B cell (primary cell): Measurements from ENCODE around the gene ACAD10. TPM values are rescaled to one million over a fixed set of nuclear protein-coding genes. Genes with fewer than 3 reads are reported as not detected.

Source experiments
- ATAC-seq: fragments of 200-7000 bp; cut with Tn5 transposase; one replicate; pipeline ENCODE4 v1.10.0; 2021; ENCODE audit warnings: low read depth, mild to moderate bottlenecking, moderate number of reproducible peaks, moderate library complexity
- CTCF ChIA-PET: fragments of 350-600 bp; sonication (Branson Sonifier 250); formaldehyde crosslinking; loops from one replicate; lab custom pipeline; 2021; ENCODE audit warnings: antibody characterized with exemption, inconsistent platforms; lab: Charles Lee
- POLR2A ChIA-PET: fragments of 350-600 bp; sonication (Branson Sonifier 250); formaldehyde crosslinking; loops from one replicate; lab custom pipeline; 2021; ENCODE audit warnings: antibody characterized with exemption; lab: Charles Lee
- DNase-seq: peaks from one replicate; pipeline ENCODE4 v3.0.0; 2013
- H2AFZ ChIP-seq: 2 replicates; pipeline ENCODE4 v1.6.1; 2012; ENCODE audit warnings: mild to moderate bottlenecking, low read depth, low read length; ENCODE audit not compliant: insufficient read depth, poor library complexity, severe bottlenecking
- H3K27ac ChIP-seq, 2 donors: 1 replicate in 1 of 2; 2 replicates in 1 of 2; pipeline ENCODE4 v1.5.1; 2012 to 2013; ENCODE audit warnings: low read length in 2 of 2, mild to moderate bottlenecking in 2 of 2, moderate library complexity in 1 of 2
- H3K27me3 ChIP-seq, 4 experiments: fragments of 200-600 bp in 1 of 4; sonication (generic) in 1 of 4; replicated peaks in 1 of 4; 1 replicate in 2 of 4; 2 replicates in 2 of 4; pipeline versions ENCODE4 v1.6.1 to v1.7.0; 2013 to 2016; ENCODE audit warnings: low read length in 3 of 4, mild to moderate bottlenecking in 2 of 4, mixed read lengths in 1 of 4, moderate library complexity in 1 of 4; ENCODE audit not compliant: insufficient read depth in 4 of 4, control insufficient read depth in 3 of 4; ENCODE audit errors: control extremely low read depth in 1 of 4
- H3K36me3 ChIP-seq, 2 experiments: replicated peaks in 1 of 2; 1 replicate in 1 of 2; 2 replicates in 1 of 2; pipeline versions ENCODE4 v1.6.1 to v1.7.1; 2013; ENCODE audit warnings: low read length in 1 of 2; ENCODE audit not compliant: insufficient read depth in 2 of 2, control insufficient read depth in 1 of 2; ENCODE audit errors: control extremely low read depth in 1 of 2, extremely low read depth in 1 of 2
- H3K4me1 ChIP-seq, 2 donors: fragments of 200-600 bp in 1 of 2; sonication (generic) in 1 of 2; 1 replicate in 1 of 2; 2 replicates in 1 of 2; pipeline versions ENCODE4 v1.5.1 to v1.6.1; 2013 to 2017; ENCODE audit warnings: low read length in 2 of 2; ENCODE audit not compliant: control insufficient read depth in 2 of 2, insufficient read depth in 2 of 2
- H3K4me2 ChIP-seq: replicated peaks from 2 replicates; pipeline ENCODE3; 2012; ENCODE audit warnings: mild to moderate bottlenecking, low read depth, low read length; ENCODE audit not compliant: poor library complexity, severe bottlenecking
- H3K4me3 ChIP-seq, 5 experiments: fragments of 200-600 bp in 1 of 5; sonication (generic) in 1 of 5; 1 replicate in 3 of 5; 2 replicates in 2 of 5; pipeline versions ENCODE4 v1.5.1 to v1.7.0; 2011 to 2016; ENCODE audit warnings: low read length in 4 of 5, mild to moderate bottlenecking in 4 of 5, low read depth in 2 of 5, control low read depth in 1 of 5, moderate library complexity in 1 of 5; ENCODE audit not compliant: insufficient read depth in 1 of 5; ENCODE audit errors: control extremely low read depth in 1 of 5, extremely low read depth in 1 of 5
- H3K79me2 ChIP-seq: fragments of 200-600 bp; sonication (generic); one replicate; pipeline ENCODE4 v1.6.0; 2016; ENCODE audit warnings: low read length; ENCODE audit not compliant: control insufficient read depth, insufficient read depth
- H3K9ac ChIP-seq: fragments of 200-600 bp; sonication (generic); 2 replicates; pipeline ENCODE4 v1.6.1; 2017; ENCODE audit warnings: mild to moderate bottlenecking, low read length, moderate library complexity
- H3K9me3 ChIP-seq, 3 donors: one replicate each; pipeline versions ENCODE4 v1.6.1 to v1.7.1; 2013; ENCODE audit warnings: low read length in 2 of 3; ENCODE audit not compliant: control insufficient read depth in 2 of 3, insufficient read depth in 1 of 3; ENCODE audit errors: control extremely low read depth in 1 of 3
- H4K20me1 ChIP-seq: 2 replicates; pipeline ENCODE4 v1.6.0; 2012; ENCODE audit warnings: mild to moderate bottlenecking, low read length; ENCODE audit not compliant: insufficient read depth, control insufficient read depth, poor library complexity, severe bottlenecking
- H3K27ac Mint-ChIP-seq: one replicate; pipeline ENCODE4 v1.8.0; 2021; ENCODE audit warnings: mixed read lengths
- H3K27me3 Mint-ChIP-seq: one replicate; pipeline ENCODE4 v1.8.0; 2021; ENCODE audit warnings: mixed read lengths
- H3K4me1 Mint-ChIP-seq: one replicate; pipeline ENCODE4 v1.8.0; 2021; ENCODE audit warnings: mixed read lengths
- H3K4me3 Mint-ChIP-seq: one replicate; pipeline ENCODE4 v1.8.0; 2021; ENCODE audit warnings: mixed read lengths
- H3K9me3 Mint-ChIP-seq: one replicate; pipeline ENCODE4 v1.8.0; 2022; ENCODE audit warnings: mixed read lengths; ENCODE audit not compliant: insufficient read depth
- EZH2 ChIP-seq: IDR thresholded peaks from 2 replicates; pipeline ENCODE4 v1.6.1; 2012; ENCODE audit warnings: borderline replicate concordance, low read depth, mild to moderate bottlenecking, moderate library complexity, low read length; ENCODE audit not compliant: insufficient read depth, poor library complexity, severe bottlenecking
- WGBS: methylation state at CpG from one replicate; pipeline ENCODE4 v1.1.5; 2013; ENCODE audit warnings: missing lambda C conversion rate; ENCODE audit not compliant: insufficient coverage; 5-methylcytosine and 5-hydroxymethylcytosine counted together
- intact Hi-C: fragments of 100-400 bp; cut with micrococcal nuclease; formaldehyde crosslinking; loops from one replicate; pipeline ENCODE4 v1.10.0; 2022
- polyA plus RNA-seq: library from polyadenylated mRNA; depleted of rRNA; stranded (reverse); fragments of >200 nt; gene quantifications from 2 replicates; pipeline ENCODE4 v1.2.3, GENCODE V29; 2012
- total RNA-seq, 2 donors: library from RNA; stranded (reverse); fragments of 120-200 nt in 1 of 2; gene quantifications; 1 replicate in 1 of 2; 2 replicates in 1 of 2; pipeline versions ENCODE4 v1.2.3 to v1.2.4, GENCODE V29; 2013 to 2022
- TF ChIP-seq, protein P1 (sequence below): fragments of 200-600 bp; IDR thresholded peaks from one replicate; pipeline ENCODE4 v1.8.0; 2022; ENCODE audit warnings: antibody characterized with exemption, mild to moderate bottlenecking

Gene ACAD10
- total and polyA plus RNA-seq, 2 donors (not counting 1 experiment from before 2014, with no cell fraction given), result 38.1 to 48.6 TPM

DNA sequence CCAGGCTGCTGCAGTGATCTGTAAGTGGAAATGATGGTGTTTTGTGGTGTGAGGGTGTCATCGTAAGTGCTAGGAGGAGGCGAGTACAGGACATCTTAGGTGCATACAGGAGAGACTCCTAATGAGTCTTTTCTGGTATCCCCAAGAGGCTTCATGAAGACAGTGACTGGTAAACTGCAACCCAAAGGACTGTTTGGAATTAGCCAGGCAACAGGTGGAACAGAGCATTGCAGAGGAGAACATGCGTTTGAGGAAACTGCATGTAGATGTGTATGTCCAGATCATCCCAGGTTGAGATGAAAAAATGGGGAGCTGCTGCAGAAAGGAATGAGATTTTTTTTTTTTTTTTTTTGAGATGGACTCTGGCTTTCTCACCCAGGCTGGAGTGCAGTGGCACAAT lies 5.4 kb downstream of the ACAD10 start:
- ChIA-PET CTCF (no interaction called here), POLR2A (no interaction called here)
- Histone ChIP-seq H3K4me3 (no peak overlapping the region), H3K79me2 (peaks cover 36% of the 10 kb centered on the region), H3K4me1 (peaks cover 7 to 10% of the 10 kb centered on the region in 2 donors), H4K20me1 (no peaks in the 10 kb centered on the region), H3K27ac (no peak overlapping the region), H2AFZ (no peak overlapping the region), H3K9ac (no peak overlapping the region), H3K27me3 (no peaks in the 10 kb centered on the region), H3K9me3 (no peaks in the 10 kb centered on the region), H3K4me2 (no peak overlapping the region), H3K36me3 (peaks cover 9 to 33% of the 10 kb centered on the region in 2 experiments)
- no peaks in the 10 kb centered on the region for H3K9me3 Mint-ChIP-seq
- no peak overlapping the region for H3K27ac Mint-ChIP-seq
- 98% methylated on average over 3 of the region's 3 CpGs for WGBS
- peaks cover 10% of the 10 kb centered on the region for H3K4me1 Mint-ChIP-seq
- H3K4me3 Mint-ChIP-seq, result no peak overlapping the region
- no peaks in the 10 kb centered on the region for H3K27me3 Mint-ChIP-seq
- intact Hi-C loops, result no loop called here
- DNase-seq (no peak), ATAC-seq (no peak)
- TF ChIP-seq, protein P1, sequence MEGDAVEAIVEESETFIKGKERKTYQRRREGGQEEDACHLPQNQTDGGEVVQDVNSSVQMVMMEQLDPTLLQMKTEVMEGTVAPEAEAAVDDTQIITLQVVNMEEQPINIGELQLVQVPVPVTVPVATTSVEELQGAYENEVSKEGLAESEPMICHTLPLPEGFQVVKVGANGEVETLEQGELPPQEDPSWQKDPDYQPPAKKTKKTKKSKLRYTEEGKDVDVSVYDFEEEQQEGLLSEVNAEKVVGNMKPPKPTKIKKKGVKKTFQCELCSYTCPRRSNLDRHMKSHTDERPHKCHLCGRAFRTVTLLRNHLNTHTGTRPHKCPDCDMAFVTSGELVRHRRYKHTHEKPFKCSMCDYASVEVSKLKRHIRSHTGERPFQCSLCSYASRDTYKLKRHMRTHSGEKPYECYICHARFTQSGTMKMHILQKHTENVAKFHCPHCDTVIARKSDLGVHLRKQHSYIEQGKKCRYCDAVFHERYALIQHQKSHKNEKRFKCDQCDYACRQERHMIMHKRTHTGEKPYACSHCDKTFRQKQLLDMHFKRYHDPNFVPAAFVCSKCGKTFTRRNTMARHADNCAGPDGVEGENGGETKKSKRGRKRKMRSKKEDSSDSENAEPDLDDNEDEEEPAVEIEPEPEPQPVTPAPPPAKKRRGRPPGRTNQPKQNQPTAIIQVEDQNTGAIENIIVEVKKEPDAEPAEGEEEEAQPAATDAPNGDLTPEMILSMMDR, result no peak
- no peak for TF ChIP-seq EZH2

GRCh38 chr12:111692575-111693210 lies 6.8 kb downstream of the ACAD10 start:
- Mint-ChIP-seq H3K27ac (no peak overlapping the region), H3K4me3 (no peak overlapping the region), H3K4me1 (no peaks in the 10 kb centered on the region), H3K27me3 (no peaks in the 10 kb centered on the region), H3K9me3 (no peaks in the 10 kb centered on the region)
- ChIA-PET POLR2A (no interaction called here), CTCF (interaction anchor here (0.7 kb wide), 1 partner anchor 124 kb away, joined by 3 read pairs; no protein-coding TSS in a partner anchor)
- DNase-seq, result no peak
- no peaks in the 10 kb centered on the region for H3K27me3 ChIP-seq
- H3K4me2 ChIP-seq, result no peak overlapping the region
- H3K36me3 ChIP-seq, result peaks cover 9 to 36% of the 10 kb centered on the region in 2 experiments
- TF ChIP-seq EZH2, result no peak
- TF ChIP-seq, protein P1, result no peak
- H3K4me3 ChIP-seq, result no peak overlapping the region
- no peak for ATAC-seq
- no peak overlapping the region for H3K27ac ChIP-seq
- H3K9ac ChIP-seq, result no peak overlapping the region
- WGBS, result 97% methylated on average over 6 of the region's 15 CpGs
- peaks cover 26% of the 10 kb centered on the region for H3K79me2 ChIP-seq
- no peaks in the 10 kb centered on the region for H4K20me1 ChIP-seq
- intact Hi-C loops, result no loop called here
- no peaks in the 10 kb centered on the region for H3K4me1 ChIP-seq
- H3K9me3 ChIP-seq, result no peaks in the 10 kb centered on the region
- H2AFZ ChIP-seq, result no peak overlapping the region
